ENCODE data around the gene LRRTM2.
"Not testable (repeated sequence)": the region's sequence is repeated elsewhere in the genome, so short reads cannot be mapped to it uniquely, and the experiment has no call there.

LRRTM2 gene

DNA sequence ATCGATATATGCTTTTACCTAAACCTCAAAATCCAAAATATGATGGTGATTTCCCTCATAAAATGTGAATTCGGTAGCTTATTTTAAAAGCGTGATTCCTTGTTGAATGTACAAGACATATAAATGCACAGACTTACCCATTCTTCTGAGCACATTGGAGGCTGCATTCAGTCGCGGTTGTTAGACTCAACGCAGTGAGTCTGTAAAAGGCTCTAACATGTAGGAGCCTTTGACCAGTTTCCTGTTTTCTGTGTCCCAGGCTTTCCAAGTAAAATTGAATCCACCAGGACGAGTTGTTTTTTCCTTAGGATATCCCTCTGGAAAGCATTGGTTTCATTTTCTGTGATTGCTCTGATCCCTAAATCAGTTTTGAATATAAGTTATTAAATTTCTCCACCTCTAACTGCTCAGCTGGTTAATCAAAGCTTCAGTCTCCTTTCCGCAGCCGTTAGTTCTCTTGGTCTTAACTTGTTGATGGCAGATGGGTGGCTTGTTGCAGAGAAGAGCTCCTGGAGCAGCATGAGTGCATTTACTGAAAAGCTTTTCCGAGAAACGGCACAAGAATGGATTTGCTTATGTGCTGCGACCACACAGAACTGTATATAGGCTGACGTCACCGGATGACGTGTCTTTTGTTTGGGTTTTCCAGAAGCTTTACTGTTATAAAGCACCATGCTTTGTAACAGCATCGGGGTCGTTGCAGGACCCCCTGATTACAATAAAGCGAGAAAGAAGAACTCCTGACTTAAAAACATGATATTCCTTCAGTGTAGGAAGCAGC lies at the start of gene LRRTM2:
Gene LRRTM2, minus strand, starts transcription at position 565 of the 781 bp plus-strand sequence. Its CDS starts 424 bp downstream, at position 141.
- DNase-seq = peak; percentile 91

- no peak for DNase-seq
Observed at GRCh38 chr5:138922494-138922893, 47.4 kb upstream of the LRRTM2 start.

GRCh38 chr5:138921362-138921761 lies 46.2 kb upstream of the LRRTM2 start:
- DNase-seq = not testable (repeated sequence)

DNA sequence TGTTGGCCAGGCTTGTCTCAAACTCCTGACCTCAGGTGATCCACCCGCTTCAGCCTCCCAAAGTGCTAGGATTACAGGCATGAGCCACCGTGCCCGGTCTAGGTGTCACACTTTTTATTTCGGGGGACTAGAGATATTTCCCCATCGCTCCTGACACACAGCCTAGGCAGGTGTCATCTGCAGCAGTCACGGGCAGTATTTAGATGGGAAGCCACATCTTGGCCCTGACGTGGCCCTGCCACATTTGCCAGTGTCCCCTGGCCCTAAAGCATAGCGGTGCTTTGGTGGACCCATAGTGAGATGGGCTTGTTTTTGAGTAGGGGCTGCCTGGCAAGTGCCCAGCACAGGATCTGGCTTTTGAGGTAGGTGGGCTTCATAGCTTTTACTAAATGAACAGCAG lies 45.0 kb upstream of the LRRTM2 start:
- no peak for DNase-seq

GRCh38 chr5:138918686-138919085 lies 43.6 kb upstream of the LRRTM2 start:
- no peak for DNase-seq

- DNase-seq = no peak
Observed at GRCh38 chr5:138914338-138914737, 39.2 kb upstream of the LRRTM2 start.

DNA sequence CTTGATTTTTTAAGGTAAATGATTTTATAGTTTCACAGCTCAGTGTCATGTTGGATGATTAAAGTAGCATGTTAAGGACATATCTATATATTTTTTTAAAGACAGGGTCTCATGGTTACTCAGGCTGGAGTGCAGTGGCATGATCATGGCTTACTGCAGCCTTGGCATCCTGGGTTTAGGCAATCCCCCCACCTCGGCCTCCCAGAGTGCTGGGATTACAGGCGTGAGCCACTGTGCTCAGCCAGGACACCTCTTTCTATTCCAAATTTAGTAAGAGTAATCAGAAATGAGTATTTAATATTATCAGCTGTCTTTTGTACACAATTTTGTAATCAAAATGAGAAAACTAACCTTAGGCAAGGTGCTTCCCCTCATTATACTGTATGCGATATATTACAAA lies 38.6 kb upstream of the LRRTM2 start:
- no peak for DNase-seq

DNA sequence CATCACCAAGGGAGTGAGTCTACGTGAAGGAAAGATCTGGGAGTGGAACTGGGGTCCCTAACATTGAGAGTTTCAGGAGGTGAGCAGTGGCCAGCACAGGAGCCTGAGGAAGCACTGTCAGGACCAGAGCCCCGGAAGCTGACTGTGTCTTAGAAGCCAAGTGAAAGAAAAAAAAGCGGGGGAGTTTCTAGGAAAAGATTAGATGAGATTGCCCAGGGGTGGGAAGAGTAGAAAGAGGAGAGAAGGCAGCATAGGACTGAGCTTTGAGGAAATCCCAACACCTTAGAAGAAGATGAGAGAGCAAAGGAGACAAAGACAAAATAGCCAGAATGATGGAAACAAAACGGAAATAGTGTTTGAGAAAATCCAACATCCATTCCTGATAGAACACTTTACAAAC lies 37.0 kb upstream of the LRRTM2 start:
- DNase-seq = no peak

GRCh38 chr5:138911441-138911840 lies 36.3 kb upstream of the LRRTM2 start:
- no peak for DNase-seq

- DNase-seq = peak; percentile 32
Observed at GRCh38 chr5:138910546-138911185, 35.5 kb upstream of the LRRTM2 start.

DNA sequence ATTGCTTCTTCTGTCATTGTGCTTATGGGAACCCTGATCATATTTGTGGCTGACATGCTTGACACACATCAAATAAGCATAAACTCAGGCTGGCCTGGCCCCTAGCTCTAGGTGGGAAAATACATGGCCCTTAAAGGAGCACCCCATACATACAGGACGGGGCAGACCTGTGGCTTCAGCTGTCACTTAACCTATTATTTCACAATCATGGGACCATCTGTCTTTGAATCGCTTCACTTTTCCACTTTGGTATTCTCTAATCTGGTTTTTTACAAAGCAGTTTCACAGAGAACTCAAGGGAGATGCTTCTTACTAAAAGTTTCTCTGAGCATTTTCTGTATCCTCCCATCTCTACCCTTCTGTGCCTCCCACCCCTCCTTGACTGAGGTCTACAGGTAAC lies 34.6 kb upstream of the LRRTM2 start:
- DNase-seq = no peak

DNA sequence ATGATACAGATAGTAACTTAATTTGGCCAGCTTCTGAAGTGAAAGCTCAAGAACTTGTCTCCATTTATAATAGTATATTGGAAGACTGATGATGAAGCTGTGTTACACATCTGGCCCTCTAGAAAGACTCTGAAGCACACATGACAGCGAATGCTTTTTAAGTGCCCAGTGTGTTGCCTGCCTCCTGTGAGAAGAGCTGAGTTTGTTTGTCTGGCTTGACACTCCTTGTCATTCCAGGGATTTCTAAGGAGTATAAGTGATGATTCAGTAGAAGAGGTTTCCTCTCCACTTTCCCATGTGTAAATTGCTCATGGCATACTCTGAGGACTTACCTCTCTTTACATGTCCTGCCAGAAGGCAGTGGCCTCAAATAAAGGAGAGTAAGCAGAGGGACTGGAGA lies 30.4 kb upstream of the LRRTM2 start:
- peak; percentile 74 for DNase-seq

DNA sequence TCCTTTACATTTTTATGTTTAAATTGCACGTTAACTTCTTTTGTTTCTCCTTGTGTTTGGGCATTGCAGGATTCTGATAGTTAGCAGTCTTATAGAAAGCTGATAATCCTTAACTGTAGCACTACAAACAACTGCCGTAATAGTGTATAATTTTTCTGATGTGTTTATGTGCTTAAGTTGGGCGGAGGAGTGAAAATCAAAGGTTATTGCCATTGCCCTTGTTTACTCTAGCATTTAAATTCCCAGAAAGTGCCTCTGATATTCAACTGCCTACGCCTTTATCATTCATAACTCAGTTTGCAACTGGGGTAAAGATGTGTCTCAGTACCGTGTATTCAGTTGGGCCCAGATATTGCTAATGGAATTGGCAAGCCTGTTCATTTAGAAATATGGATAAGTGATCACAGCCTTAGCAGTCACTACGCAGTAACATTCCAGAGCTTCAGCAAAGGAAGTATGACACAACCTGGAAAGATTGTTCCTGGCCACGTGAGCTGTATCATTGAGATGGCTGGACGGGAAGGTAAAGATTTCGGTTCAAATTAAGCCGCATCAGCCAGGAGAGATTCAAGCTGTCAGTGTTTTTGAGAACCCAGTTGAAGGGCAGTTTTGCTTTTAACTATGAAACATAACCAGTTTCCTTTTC lies 28.1 kb upstream of the LRRTM2 start:
- peak; percentile 69 for DNase-seq

DNA sequence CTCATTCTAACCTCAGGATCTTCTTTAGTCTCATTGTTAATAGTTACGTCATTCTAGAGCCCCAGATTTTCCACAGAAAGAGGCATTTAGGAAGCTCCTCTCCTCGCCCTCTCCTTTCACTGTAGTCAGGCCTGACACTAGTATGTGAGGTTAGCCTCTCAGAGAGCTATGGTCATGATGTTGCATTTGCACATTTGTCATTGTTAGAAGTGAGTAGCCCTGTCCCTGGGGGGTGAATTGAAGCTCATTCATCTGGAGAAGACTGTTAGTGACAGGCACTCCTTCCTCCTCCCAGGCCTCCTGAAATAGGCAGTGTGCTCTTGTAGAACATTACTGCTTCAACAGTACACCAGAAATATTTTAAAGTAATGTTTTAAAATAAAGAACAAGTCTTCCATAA lies 26.6 kb upstream of the LRRTM2 start:
- no peak for DNase-seq

GRCh38 chr5:138900281-138900965 lies 25.3 kb upstream of the LRRTM2 start:
- DNase-seq = peak; percentile 51

GRCh38 chr5:138898742-138899141 lies 23.6 kb upstream of the LRRTM2 start:
- no peak for DNase-seq

- DNase-seq = no peak
Observed at GRCh38 chr5:138898299-138898698, 23.2 kb upstream of the LRRTM2 start.

DNA sequence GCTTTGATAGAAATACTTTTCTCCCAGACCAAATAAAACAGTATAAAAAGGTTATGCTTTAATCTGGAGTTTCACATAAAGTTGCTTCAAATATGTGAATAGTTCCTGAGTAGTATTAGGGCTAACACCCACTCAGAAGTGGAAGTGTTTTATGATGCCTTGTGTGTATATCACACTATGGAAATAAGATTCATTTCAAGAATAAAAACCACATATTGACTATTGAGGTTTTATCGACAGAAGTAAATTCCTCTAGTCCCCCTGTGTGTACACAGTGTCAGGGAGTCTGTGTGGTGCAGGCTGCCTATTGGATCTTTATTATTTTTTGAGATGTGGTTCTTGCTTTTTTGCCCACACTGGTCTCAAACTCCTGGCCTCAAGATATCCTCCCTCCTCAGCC lies 20.8 kb upstream of the LRRTM2 start:
- DNase-seq = no peak

GRCh38 chr5:138890644-138891043 lies 15.5 kb upstream of the LRRTM2 start:
- DNase-seq = no peak

GRCh38 chr5:138889994-138890393 lies 14.9 kb upstream of the LRRTM2 start:
- no peak for DNase-seq

- no peak for DNase-seq
Observed at GRCh38 chr5:138884554-138884953, 9.4 kb upstream of the LRRTM2 start.

- DNase-seq = no peak
Observed at GRCh38 chr5:138884094-138884493, 9.0 kb upstream of the LRRTM2 start.

- DNase-seq = no peak
Observed at GRCh38 chr5:138883211-138883610, 8.1 kb upstream of the LRRTM2 start.

Measured in fibroblast of skin of right quadriceps (primary cell).